C1 segment of cervical spinal cord (tissue), 14 donors: ENCODE measurements around the gene SGCA.

Source experiments
- DNase-seq, 14 donors: peaks; one replicate each; lab custom pipeline; 2025; lab: John Stamatoyannopoulos, UW

Gene SGCA

DNA sequence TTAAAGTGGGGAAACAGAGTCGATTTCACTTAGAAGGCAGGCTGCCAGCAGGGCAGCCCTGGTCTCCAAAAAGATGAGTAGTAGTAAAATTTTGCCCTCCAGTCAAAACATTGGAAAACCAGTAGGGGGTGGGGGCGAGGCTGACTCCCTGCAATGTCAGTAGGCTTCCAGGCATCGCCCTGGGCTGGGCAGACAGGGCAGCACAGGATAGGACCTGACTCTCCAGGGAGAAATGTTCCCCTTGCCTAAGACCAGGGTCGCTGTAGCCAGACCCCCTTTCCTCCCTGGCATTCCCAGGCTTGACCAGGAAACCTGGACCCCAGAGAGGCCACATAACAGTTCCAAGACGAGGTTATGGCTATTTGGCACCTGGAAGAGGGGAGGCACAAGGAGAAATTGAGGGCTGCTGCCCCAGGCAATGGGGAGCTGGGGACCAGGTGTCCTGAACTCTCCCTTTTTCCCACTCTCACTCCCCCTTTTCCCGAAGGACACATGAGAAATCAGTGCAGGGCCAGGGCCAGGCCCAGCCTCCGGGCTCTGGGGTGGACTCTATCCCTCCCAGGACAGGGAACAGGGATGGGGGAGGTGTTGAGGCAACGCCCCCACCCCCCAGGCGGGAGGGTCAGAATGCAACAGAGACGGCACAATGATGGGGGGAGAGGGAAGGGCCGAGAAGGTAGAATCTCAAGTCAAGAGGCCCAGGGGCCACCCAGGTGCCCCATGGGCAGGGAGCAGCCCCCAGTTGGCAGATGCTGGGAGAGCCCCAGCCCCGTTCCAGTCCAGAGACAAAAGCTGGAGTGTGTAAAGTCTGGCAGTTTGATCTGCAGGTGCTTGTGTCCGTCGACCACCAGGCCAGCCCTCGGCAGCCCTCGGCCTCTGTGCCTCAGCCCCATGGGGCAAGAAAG, 31.3 kb upstream of the SGCA start:
- no peak for DNase-seq

- DNase-seq: peak in 1 of 14 donors; percentile 56
Observed at GRCh38 chr17:50135316-50136095, 30.3 kb upstream of the SGCA start.

DNA sequence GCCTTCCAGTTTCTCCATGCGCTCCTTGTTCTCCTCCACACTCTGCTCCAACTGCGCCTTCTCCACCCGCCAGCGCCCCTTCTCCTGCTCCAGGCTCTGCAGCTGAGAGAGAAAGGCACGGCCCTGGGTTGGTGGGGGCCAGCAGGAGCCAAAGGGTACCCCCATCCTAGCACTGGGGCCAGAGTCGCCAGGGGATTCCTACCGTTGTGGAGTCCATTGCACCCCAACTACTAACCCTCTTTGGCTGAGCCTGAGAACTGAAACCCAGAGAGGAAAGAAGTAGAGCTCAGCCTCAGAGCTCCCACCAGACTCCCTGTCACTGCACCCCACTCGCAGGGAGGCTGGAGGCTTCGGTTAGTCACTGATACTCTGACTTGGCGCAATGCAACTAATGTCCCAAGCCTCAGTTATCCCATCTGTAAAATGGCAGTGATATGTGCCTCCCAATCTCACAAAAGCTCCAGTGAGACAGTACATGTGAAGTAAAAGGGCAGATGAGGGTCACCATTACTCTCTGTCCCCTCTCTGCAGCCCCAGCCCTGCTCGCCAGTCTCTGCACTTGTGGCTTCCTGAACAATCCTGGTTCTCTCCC, 29.6 kb upstream of the SGCA start:
- no peak for DNase-seq

DNA sequence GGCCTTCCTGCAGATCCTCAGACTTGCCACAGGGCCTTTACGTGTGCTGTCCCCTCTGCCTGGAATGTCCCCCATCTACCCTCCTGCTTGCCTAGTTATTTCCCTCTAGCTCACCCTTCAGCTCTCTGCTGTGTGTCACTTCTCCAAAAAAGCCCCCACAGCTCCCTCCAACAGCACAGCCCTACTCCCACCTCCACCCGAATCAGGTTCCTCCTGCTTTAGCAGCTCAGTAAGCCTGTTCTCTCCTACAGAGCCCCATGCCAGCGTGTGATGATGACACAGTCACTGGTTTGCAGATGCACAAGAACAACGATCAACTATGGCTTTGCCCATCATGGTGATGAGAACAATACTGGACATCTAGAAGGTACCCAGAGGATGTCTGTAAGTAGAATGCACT, 28.8 kb upstream of the SGCA start:
- no peak for DNase-seq

GRCh38 chr17:50139185-50139783, 26.5 kb upstream of the SGCA start:
- DNase-seq: no peak

DNA sequence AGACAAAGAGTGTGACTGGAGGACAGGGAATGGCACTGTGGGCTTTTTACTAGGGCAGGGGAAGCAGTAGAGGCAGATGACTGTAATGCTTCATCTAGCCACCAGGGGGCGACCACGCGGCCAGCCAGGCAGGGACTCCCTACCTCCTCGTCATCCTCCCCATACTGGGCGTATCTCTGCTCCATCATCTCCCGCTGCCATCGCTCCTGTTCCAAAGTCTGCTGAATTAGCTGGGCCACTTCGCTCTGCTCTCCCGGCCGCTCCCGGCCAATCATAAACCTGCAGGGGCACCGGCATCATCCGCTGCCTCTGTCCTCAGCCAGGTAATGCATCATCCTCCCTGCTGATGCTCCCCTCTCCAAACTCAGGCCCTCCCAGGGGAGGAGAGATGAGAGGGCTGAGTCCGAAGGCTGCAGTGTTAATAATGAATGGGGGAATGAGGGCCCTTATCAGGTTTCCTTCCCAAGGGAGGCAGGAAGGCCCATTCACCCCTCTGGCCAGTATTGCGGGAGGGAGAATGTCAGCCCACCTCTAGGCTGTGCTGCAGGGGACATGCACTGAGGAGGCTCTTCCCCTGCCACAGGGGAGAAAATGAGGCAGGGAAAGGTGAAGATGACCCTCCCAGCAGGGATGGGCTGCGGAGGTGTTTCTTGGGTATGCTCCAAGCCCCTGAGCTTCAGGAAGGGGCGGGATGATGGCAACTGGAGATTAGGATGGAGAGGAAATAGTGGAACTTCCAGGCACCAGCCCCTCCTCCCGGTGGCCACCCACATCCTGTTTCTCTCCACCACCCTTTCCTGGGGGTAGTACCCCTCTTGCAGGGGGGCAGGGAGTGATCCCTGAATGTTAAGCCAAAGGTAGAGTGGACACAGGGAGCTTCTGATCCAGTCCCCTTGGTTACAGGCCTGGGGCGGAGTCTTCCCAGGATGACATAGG, 25.6 kb upstream of the SGCA start:
- peak in 12 of 14 donors; percentile 23 to 88 (median 44) for DNase-seq

- no peak for DNase-seq
Observed at GRCh38 chr17:50141026-50141744, 24.6 kb upstream of the SGCA start.

- DNase-seq: no peak
Observed at GRCh38 chr17:50141745-50142110, 24.1 kb upstream of the SGCA start.

- DNase-seq: no peak
Observed at GRCh38 chr17:50143461-50144176, 22.2 kb upstream of the SGCA start.

GRCh38 chr17:50144355-50144754, 21.4 kb upstream of the SGCA start:
- DNase-seq: no peak

DNA sequence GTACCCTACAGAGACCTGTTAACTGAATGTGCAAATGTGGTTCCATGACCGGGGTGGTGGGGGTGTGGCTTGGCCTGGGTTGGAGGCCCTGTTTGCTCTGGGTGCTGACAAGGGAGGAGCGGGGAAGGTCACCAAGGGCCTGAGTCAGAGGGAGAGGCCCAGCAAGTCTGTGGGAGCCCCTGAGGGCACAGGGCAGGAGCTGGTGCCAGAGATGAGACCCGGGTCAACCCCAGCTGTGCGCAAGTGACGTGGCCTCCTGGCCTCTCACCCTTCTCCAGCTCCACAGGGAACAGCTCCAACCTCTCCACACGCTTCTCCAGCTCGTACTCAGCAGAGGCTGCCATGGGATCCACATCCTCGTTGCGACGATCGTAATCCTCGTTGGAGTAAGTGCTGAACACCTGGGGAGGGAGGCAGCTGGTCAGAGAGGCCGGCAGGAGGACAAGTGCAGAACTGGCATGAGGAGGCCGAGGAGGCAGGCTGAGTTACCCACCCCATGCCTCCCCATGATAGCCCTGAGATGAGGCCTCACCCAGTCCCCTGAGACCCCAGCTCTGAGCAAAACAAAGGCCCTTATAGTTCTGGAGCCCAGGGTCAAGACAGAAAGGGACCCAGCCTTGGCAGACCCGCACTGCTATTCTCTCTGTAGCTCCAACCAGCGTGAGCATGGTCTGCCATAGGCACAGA, 20.8 kb upstream of the SGCA start:
- no peak for DNase-seq

- no peak for DNase-seq
Observed at GRCh38 chr17:50145532-50146229, 20.1 kb upstream of the SGCA start.

DNA sequence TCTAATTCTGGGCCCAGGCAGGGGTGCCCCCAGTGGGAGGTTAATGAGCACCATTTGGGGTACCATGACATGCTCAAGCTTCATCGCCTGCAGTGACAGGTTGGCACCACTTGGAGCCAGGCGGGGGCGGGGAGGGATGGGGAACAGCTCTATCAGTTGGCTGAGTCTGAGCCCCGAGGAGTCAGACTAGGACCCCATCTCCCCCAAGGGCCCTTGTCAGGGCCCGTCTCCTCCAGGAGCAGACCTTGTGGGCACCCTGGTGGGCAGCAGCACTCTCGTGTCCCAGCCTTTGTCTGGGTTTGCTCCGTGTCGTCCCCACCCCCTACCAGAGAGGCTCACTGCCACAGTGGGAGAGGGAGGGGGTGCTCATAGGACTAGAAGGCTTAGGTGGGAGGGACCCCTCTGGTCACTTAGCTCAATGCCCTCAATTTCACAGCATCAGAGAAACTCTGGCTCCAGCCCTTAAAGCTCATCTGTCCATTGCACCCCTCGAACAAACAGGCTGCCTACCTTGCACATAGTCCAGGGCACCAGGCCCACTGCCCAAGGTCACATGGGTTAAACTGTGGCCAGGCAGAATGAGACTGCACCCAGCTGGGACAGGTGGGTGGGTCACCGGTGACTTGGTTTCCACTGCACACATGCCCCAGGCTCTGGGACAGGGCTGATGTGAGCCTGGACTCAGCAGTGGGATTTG, 19.4 kb upstream of the SGCA start:
- DNase-seq: no peak

GRCh38 chr17:50146927-50147665, 18.7 kb upstream of the SGCA start:
- DNase-seq: peak in 2 of 14 donors; percentile 41 to 66

- peak in 5 of 14 donors; percentile 67 to 86 (median 74) for DNase-seq
Observed at GRCh38 chr17:50147841-50148225, 18.0 kb upstream of the SGCA start.

DNA sequence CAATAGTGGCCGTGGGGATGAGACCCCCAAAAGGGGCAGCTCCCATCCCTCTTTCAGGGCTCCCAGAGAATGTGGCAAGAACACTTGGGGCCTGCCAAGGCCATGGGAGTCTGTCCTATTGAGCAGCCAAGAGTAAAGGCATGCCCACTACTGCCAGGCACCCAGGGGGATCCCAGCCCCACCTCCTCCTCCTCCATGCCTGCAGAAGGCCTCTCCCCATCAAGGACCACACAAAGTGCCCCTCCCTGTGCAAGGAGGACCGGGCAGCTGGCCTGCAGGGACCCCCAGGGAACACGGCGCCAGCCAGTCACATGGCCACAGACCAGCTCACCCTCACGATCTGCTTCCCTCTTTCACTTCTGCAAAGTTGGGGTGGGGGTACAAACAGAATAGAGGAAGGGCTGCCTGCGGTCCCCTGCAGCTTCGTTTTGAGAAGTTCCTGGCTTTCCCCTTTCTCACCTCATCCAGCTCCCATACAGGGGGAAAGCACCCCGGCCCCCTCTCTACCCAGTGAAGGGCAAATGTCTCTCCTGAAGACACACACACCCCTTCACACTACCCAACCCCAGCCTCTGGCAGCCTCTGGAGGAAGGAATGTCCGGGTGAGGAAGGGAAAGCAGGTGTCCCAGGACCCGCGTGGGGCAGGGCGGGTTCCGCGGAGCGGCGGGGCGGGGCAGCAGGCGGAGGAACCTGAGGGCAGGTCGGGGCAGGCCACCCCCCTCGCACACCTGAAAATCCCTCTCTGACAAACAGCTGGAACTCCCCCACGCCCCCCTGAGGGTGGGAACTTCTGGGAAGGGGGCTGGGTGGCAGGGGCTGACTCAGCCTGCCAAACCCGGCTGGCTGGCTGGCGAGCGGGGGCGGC, 17.3 kb upstream of the SGCA start:
- DNase-seq: peak in 11 of 14 donors; percentile 57 to 88 (median 81)
